Uterus (tissue), 2 donors: Measurements from ENCODE around the gene ZNF416.

Experiments used
- POLR2A ChIP-seq, 2 donors: fragments of 450-650 bp; IDR thresholded peaks; one replicate each; pipeline ENCODE4 v1.6.1; 2016; ENCODE audit warnings: antibody characterized with exemption in 2 of 2, mild to moderate bottlenecking in 1 of 2, moderate library complexity in 1 of 2
- TF ChIP-seq, protein P1 (sequence below), 4 experiments: fragments of 200-600 bp in 2 of 4; fragments of 450-650 bp in 2 of 4; sonication (generic) in 2 of 4; IDR thresholded peaks; one replicate each; pipeline ENCODE4 v1.5.1; 2016 to 2019; ENCODE audit warnings: antibody characterized with exemption in 4 of 4, mild to moderate bottlenecking in 2 of 4, moderate library complexity in 1 of 4

DNA sequence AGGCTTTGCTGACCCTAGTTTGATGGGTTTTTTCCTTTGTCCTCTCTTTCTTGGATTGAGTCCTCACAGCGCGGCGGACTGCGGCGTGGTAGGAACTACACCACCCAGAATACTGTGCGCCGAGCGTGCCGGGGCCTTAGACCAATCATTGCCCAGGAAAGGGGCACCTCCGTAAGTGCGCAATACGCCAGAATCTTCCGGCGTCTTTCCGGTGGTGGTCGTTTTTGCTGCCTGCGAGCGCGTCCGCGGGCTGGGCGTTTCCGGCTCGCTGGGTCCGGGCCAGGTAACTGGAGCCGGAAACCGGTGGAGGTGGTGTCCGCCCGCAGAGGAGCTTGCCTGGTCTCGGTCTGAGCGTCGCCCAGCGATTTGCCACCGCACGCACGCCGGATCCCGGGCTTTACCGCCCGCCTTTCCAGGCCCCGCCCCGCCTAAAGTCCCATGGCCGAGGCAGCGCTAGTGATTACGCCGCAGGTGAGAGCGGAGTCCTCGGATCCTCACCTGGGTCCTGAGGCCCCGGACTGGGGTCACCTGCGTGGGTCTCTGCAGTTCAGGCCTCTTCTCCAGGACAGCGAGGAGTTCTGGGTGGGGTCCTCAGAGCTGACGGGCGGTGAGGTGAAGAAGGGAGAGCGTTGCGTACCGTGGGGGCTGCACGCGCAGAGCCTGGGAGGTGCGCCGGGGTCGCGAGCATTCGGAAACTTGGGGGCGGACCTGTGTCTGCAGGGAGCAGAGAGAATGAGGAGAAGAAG is 51.4 kb downstream of the ZNF416 start, which contains the start of gene ZNF549:
- TF ChIP-seq, protein P1, sequence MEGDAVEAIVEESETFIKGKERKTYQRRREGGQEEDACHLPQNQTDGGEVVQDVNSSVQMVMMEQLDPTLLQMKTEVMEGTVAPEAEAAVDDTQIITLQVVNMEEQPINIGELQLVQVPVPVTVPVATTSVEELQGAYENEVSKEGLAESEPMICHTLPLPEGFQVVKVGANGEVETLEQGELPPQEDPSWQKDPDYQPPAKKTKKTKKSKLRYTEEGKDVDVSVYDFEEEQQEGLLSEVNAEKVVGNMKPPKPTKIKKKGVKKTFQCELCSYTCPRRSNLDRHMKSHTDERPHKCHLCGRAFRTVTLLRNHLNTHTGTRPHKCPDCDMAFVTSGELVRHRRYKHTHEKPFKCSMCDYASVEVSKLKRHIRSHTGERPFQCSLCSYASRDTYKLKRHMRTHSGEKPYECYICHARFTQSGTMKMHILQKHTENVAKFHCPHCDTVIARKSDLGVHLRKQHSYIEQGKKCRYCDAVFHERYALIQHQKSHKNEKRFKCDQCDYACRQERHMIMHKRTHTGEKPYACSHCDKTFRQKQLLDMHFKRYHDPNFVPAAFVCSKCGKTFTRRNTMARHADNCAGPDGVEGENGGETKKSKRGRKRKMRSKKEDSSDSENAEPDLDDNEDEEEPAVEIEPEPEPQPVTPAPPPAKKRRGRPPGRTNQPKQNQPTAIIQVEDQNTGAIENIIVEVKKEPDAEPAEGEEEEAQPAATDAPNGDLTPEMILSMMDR (IDR thresholded peaks at IDR 0.05): no peak
- TF ChIP-seq POLR2A (IDR thresholded peaks at IDR 0.05): no peak
